NK-92 treated with Interleukin-12 subunit alpha and Interleukin-12 subunit beta, amount 100 ng/mL, for 24 hours (cell line): Measurements from ENCODE around the gene MAP3K20.
"Not testable (repeated sequence)": the region's sequence is repeated elsewhere in the genome, so short reads cannot be mapped to it uniquely, and the experiment has no call there.

Source experiments
- DNase-seq: peaks from one replicate; lab custom pipeline; 2025; lab: John Stamatoyannopoulos, UW

MAP3K20 gene

DNA sequence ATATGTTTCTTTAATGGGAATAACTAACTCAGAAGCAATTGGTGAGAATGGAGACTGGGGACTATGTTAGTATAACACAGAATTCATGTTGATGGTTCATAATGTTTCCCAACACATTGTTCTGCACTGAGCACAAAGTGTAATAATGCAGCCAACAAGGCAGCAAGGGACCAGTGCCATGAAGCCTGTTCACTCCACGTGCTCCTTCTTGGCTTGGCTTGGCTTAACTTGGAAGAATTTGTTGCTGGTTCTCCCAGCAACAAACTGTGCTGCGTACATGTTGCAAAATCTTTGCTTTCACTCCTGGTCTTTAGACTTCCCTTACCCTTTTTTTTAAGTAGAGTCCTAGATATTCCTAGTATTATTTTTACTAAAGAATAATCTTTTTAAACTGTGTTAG lies 129.7 kb downstream of the MAP3K20 start:
- no peak for DNase-seq

DNA sequence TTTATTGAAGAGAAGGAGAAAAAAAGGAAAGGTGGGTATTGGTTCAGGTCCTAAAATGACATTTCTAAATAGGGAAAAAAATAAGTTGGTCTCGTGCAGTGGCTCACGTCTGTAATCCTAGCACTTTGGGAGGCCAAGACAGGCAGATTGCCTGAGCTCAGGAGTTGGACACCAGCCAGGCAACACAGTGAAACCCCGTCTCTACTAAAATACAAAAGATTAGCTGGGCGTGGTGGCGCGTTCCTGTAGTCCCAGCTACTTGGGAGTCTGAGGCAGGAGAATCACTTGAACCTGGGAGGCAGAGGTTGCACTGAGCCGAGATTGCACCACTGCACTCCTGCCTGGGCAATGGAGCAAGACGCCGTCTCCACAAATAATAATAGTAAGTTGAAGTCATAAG lies 131.5 kb downstream of the MAP3K20 start:
- not testable (repeated sequence) for DNase-seq

DNA sequence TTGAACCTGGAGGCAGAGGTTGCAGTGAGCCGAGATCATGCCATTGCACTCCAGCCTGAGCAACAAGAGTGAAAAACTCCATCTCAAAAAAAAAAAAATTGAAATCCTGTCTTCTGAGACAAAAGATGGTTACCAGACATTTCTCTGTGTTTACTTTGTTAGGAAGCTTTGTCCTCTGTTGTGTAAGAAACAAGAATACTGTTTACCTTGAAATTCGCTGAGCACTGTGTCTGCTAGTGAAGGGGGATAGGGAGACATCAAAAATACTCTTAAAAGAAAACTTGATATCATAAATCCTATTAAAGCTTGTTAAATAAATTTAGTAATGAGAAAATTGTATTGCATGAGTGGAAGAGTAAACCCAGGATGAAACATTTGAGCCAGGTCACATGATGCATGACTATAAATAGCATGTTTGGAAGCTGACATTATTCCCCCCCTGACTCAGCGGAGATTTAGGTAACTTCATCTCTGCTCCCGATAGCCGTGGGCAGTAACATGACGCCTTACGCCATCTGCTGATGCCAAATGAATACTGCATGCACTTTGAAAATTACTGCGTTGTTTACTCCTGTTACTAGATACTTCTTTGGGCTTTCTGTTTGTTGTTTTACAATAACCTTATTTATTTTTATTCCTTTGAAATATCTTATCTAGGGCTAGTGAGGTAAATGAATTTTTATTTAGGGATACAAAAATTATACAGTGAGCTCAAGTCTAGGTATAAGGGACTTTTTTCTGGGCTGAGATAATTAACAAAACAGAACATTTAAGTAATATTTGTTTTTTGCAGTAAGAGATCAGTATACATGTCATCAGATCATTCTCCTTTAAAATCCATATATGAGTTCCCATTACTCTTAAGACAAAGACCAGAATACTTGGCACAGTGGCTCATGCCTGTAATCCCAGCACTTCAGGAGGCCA lies 134.9 kb downstream of the MAP3K20 start:
- peak; percentile 13 for DNase-seq

DNA sequence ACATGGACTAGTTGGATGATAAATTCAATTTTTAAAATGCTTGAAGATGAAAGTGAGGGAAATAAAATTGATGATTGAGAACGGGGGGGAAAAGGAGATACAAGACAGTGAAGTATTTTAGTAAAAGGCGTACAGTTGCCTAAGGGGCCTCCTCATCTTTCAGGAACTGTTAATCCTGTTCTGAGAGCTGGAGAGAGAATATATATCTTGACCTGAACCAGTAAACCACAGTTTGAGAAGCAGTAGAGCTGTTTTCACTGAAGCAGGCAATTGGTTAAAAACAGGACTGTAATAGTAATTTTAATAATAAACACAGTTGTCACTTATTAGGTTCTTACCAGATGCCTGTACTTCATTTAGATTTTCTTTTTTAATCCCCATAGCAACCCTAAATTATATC lies 137.5 kb downstream of the MAP3K20 start:
- DNase-seq = no peak

DNA sequence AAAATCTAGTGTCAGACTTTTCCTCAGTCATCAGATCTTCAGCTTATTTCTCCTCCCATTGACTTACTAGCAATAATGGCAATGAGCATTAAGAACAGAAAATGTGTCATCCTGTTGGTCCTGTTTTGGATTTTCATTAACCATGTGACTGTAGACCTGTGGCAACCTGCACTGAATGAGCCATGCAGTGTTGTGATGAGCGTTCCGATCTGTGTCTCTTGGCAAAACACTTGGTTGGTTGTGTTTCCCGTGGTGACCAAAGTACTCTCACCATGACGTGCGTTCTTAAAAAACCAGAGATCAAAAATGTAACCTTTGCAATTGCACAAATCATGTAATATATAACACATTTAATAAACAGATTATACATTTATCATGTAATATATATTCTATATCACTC lies 138.6 kb downstream of the MAP3K20 start:
- no peak for DNase-seq

DNA sequence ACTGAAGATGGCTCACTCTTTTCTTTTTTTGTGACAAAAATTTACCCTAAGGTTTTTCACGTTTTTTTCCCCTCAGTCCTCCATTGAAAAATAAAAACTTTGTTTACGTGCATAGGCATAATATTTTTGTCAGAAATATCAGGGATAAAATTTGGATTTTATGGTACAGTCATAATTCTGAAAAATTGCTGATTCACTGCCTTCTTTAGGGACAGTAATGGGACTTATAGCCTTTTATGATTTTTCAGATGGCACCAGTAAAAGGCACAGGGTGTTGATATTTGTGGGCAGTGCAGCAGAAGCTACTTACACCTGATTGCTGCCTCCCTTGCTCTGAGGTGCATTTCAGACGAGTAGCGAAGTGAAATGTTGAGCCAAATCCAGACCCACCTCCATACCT lies 139.7 kb downstream of the MAP3K20 start:
- DNase-seq = no peak

DNA sequence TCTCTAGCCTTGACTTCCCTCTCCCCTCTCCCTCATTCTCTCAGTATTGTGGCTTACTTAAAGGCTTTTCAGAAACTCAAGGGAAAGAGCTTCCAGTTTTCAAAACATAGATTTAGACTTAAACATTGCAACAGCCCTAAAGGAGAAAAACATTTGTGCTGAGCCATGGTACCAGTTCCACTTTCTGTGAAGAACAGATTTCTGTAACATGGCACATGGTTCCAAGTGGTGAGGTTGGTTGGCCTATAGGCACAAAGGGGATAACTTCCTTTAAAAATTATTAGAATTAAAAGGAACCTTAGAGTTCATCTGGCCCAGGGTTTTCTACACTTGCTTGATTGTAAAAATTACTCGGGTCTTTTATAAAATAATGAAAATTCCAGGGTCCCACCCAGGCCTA lies 140.4 kb downstream of the MAP3K20 start:
- no peak for DNase-seq

DNA sequence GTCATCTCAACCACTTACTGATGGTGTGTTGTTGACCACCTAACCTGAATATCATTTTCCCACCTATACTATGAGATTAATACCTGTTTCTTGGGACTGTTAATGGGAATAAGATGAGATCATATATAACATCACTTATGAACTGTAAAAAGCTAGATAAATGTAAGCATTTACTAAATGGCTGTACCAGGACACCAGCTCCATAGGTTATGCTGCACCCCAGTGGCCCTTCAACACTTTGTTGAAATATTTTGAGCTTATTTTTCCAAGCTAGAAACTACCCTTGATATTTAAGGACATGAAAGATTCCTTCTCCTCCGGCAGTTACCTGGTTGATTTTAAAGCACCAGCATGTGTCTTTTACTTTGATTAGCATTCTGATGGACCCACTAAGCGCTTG lies 141.0 kb downstream of the MAP3K20 start:
- DNase-seq = no peak

DNA sequence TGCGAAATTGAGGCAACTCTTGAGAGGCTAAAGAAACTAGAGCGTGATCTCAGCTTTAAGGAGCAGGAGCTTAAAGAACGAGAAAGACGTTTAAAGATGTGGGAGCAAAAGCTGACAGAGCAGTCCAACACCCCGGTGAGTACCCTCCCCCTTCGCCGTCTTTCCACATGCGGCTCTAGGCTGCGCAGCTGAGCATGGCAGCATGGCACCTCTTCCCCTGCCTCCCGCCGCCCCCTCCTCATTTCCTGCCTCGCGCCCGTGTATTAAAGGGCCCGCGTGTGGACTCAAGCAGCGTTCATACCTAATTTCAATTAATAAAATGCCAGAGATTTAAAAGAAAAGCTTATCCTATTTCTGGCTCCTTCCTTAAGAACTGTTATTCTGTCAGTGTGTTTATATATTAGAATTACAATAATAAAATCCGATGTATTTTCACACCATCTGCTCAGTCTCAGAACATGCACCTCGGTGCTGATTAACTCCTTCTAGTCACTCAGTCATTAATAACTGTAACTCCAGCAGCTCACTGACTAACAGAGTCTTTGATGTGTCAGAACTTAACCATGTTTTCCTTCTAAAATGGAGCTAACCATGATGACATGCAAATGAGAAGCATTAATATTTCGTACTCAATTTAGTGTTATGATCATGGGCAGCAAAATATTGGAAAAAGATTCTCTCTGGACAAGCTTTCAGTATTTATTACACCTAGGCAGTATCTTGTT lies 141.6 kb downstream of the MAP3K20 start:
- DNase-seq = no peak

DNA sequence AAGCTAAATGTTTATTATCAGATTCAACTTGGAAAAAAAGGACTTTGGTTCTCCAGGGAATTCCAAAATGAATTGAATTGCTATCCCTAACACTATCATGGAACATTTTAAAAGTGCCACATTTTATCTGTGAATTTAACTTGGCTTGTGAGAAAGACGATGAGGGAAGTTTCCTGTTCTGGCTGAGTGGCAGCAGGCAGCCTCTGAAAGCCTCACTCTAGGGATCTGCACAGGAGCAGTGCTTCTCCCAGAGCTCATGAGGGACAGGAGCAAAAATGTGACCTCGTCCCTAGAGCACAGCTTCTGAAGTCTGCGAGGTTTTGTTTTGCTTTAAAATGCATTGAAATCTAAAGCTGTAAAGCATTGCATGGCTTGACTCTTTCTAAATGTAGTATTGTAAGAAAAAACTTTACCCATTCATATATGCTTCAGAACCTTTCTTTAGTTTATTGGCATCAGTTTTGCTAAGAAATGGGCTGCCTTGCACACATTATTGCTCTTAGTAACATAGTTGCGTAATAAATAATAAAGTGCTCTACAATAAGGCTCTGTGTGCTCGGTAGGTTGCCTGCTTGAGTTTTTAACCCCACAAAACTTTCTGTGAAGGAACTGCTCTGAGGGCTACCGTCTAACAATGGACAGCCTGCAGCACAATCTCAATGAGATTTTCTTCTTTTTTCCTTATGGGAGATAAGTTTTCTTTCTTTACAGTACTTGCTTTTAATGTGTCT lies 142.8 kb downstream of the MAP3K20 start:
- no peak for DNase-seq

DNA sequence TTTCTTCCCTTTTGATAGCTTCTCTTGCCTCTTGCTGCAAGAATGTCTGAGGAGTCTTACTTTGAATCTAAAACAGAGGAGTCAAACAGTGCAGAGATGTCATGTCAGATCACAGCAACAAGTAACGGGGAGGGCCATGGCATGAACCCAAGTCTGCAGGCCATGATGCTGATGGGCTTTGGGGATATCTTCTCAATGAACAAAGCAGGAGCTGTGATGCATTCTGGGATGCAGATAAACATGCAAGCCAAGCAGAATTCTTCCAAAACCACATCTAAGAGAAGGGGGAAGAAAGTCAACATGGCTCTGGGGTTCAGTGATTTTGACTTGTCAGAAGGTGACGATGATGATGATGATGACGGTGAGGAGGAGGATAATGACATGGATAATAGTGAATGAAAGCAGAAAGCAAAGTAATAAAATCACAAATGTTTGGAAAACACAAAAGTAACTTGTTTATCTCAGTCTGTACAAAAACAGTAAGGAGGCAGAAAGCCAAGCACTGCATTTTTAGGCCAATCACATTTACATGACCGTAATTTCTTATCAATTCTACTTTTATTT lies 145.6 kb downstream of the MAP3K20 start:
- DNase-seq = no peak

DNA sequence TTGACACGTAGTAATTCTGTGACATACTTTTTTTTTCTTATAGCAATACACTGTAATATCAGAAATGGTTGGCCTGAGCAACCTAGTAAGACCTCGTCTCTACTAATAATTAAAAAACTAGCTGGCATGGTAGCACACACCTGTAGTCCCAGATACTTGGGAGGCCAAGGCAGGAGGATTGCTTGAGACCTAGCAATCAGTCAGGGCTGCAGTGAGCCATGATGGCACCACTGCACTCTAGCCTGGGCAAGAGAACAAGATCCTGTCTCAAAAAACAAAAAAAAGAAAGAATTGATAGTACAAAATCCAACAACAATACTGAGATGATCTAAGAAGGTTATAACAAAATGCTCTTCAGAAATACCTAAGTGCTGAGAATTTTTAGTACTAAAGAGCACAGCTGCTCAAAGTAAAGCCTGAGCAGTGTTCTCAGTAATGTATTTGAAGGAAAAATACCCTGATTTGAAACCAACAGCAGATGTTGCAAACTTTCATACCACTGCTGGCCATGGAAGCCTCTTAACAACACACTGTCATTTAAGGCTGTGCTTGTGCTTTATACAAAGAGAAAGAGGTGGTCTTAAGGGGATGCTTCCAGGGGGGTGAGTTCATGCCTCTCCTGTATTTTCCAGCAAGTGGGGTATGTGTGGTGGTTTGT lies 146.4 kb downstream of the MAP3K20 start:
- no peak for DNase-seq

DNA sequence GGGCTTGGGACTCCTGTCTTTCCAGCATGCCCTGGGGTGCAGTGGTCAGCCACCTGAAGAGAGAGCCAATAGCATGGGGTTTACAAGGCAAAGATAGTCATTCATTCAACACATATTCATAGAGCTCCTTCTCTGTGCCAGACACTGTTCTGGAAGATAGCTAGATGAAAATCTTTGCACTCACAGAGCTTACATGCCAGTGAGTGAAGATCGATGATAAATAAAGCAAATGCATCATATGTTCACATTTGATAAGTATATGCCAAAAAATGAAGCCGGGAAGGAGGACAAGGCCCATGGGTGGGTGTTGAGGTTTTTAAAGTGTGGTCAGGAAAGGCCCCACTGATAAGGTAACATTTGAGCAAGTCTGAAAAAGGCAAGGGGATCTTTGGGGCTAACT lies 148.2 kb downstream of the MAP3K20 start:
- DNase-seq = no peak

DNA sequence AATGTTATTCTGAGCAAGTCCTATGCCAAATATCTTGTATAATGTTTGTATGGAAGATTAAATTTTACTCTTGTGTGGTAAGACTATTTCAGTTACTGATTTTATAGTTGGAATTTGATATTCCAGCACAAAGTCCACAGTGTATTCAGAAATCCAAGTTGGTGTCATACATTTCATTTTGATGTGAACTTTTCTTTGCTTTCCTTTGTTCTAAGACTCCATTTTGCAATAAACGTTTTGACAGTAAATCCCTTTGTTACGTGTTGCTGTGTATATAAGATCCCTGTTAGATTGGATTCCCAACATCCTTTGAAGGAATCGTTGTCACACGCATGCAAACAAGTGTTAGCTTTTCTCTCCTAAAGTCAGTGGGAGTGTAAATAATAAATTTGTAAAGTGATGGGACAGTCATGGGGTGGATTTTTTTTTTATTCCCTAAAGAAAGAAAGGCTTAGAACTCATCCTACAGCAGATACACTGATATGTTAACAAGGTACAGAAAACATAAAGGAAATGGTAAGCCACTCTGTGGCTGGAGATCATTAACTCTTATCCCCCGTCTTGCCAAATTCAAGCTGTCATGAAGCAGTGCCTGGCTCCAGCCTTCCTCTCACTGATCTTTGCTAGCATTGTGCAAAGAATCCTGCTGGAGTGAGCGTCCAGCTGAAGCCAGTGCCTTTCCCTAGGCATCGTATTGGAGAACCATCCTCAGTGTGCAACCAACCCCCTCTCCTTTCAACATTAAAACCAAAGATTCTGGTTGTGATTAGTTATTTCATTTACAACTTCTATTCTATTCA lies 151.5 kb downstream of the MAP3K20 start:
- no peak for DNase-seq

DNA sequence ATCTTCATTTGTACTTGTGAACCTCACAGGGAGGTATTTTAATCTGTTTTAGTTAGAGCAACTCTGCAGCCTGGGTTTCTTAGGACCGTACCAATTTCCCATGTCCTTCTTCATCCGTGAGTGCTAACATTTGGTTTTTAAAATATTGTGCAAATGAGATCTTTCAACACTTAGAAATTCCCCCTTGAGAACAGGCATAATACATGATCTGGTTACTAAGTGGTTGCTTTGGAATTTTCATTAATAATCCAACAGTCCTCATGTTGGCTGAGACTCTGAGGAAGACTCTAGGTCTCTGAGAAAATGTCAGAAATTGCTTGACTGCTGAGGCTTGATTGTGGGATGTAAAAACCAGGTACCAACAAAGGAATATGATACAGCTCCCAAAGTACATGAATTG lies 153.4 kb downstream of the MAP3K20 start:
- no peak for DNase-seq

DNA sequence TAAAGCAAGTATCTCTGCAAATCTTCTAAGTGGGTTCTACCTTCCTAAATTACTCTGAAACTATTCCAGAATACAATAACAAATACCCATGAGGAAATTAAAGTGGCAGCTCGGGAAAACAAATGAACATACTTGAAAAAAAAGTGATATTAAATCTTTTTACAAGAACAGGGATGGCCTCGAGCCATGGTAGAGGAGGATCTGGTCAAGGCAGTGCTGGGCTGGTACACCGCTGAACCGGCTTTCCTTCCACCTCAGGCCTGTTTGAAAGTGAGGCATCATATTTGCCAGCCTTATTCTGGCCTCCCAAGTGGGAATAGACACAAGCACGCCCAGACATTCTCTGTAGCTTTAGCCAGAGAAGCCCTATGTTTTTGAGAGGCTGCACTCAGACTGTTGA lies 154.5 kb downstream of the MAP3K20 start:
- DNase-seq = no peak

DNA sequence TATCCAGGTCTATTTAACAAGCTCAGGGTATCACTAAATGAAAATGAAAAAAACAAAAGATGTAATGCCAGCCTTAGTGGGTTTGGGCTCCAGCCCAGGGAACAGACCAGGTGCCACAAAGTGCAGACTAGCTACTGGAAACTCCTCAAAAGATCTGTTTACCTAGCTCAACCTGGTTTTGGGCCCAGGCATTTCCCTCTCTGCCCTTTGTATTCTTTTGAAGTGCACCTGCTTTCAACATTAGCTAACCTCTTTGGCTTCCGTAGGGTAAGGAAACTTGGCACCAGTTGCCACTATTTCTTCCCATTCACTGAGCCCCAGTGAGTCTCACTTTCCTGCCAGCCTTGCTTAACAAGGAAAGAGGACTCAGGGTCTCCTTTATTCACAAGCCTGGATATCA lies 155.4 kb downstream of the MAP3K20 start:
- DNase-seq = no peak

DNA sequence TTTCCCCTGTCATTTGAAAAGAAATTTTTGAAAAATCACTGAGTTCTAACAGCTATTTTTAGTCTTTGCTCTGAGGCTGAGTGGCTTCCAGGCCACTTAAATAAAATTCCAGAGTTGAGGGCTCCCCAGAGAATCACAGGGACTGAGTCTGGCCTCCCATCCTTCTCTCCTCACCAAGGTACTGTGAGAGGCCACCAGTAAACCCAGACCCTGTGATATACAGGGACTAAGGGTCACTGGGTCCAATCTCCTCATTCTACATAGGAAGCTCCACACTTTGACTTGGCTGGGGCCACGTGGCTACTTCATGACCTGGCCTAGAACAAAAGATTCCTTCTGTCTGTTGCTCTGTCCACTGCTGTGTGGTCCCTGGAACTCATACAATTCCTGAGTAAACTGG lies 155.8 kb downstream of the MAP3K20 start:
- DNase-seq = no peak

DNA sequence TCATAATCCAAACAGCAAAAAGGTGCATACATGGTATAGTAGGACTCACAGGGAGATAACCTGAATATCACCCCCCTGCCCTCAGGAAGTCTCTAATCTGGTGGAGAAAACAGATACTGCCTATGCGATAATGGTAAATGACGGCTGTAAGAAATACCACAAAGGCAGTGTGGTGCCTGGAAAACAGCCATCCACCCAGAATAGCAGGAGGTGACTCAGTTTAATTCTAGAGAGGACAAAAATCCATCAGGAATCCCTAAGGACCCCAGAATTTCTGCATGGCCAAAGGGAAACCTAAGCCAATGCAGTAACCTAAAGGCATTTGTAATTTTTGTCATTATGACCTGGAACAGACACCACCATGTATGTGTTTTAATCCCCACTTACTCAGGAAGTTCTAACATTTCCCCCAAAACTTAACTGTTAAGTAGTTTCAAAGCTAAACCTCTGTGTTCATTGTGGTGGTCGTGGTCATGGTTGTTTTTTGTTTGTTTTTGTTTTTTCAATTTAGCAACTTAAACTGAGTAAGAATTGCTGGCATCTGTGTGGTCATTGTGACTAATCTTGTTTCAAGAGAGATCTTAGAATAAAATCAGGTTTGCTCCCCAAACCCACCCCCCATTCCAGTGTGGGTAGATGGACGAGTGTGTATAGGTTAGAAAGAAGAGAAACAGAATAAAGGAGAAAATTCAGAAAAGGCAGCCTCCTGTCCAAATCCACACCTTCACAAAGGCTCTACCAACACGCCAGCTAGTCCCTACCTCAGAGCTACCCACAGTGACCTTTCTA lies 157.5 kb downstream of the MAP3K20 start:
- DNase-seq = no peak
